PC-3 (cell line): ENCODE results near the gene CENPB. TPM values are rescaled to one million over a fixed set of nuclear protein-coding genes. Genes with fewer than 3 reads are reported as not detected.

Experiments used
- ATAC-seq: fragments of 200-7000 bp; cut with Tn5 transposase; 2 replicates; pipeline ENCODE4 v1.9.1; 2020; ENCODE audit warnings: mild to moderate bottlenecking, moderate library complexity
- BruUV-seq: library from RNA; stranded (reverse); fragments of 400-500 nt; replicated peaks from 2 replicates; lab custom pipeline; 2021; lab: Mats Ljungman, UMichigan
- CTCF ChIA-PET: fragments of 300-600 bp; sonication (Branson Sonifier 250); formaldehyde crosslinking; loops from one replicate; lab custom pipeline; 2022; ENCODE audit warnings: antibody characterized with exemption; lab: Charles Lee
- POLR2A ChIA-PET: fragments of 300-600 bp; sonication (Branson Sonifier 250); formaldehyde crosslinking; loops from one replicate; lab custom pipeline; 2022; ENCODE audit warnings: antibody characterized with exemption; ENCODE audit not compliant: unreplicated experiment; lab: Charles Lee
- DNase-seq: peaks from one replicate; pipeline ENCODE4 v3.0.0-alpha.2; 2015
- H2AFZ ChIP-seq: fragments of 300-600 bp; sonication (generic); 2 replicates; pipeline ENCODE4 v1.6.0; 2016; ENCODE audit warnings: antibody characterized with exemption, low read length
- H3F3A ChIP-seq: fragments of 300-600 bp; sonication (generic); one replicate; pipeline ENCODE4 v1.6.0; 2017; ENCODE audit warnings: antibody characterized with exemption, low read length, control low read depth, mild to moderate bottlenecking; ENCODE audit not compliant: unreplicated experiment
- H3K27ac ChIP-seq: fragments of 300-600 bp; sonication (generic); 2 replicates; pipeline ENCODE4 v1.5.1; 2016; ENCODE audit warnings: mild to moderate bottlenecking, low read length
- H3K27me3 ChIP-seq: fragments of 300-600 bp; sonication (generic); 2 replicates; pipeline ENCODE4 v1.6.1; 2016; ENCODE audit warnings: low read length, mixed read lengths
- H3K36me3 ChIP-seq: fragments of 300-600 bp; sonication (generic); 2 replicates; pipeline ENCODE4 v1.6.1; 2016; ENCODE audit warnings: low read depth, mixed run types, low read length, mixed read lengths
- H3K4me1 ChIP-seq: fragments of 300-600 bp; sonication (generic); 2 replicates; pipeline ENCODE4 v1.5.1; 2016; ENCODE audit warnings: low read length; ENCODE audit not compliant: insufficient read depth
- H3K4me2 ChIP-seq: fragments of 300-600 bp; sonication (generic); 2 replicates; pipeline ENCODE4 v1.6.0; 2016; ENCODE audit warnings: low read length
- H3K4me3 ChIP-seq: fragments of 300-600 bp; sonication (generic); 2 replicates; pipeline ENCODE4 v1.5.1; 2016; ENCODE audit warnings: mild to moderate bottlenecking, low read length, mixed read lengths
- H3K79me2 ChIP-seq: fragments of 300-600 bp; sonication (generic); 2 replicates; pipeline ENCODE4 v1.6.1; 2017; ENCODE audit warnings: low read length, mixed read lengths
- H3K9ac ChIP-seq: fragments of 300-600 bp; sonication (generic); 2 replicates; pipeline ENCODE4 v1.6.0; 2016; ENCODE audit warnings: mild to moderate bottlenecking, low read length
- H3K9me2 ChIP-seq: fragments of 300-600 bp; sonication (generic); replicated peaks from 2 replicates; pipeline ENCODE4 v1.6.1; 2016; ENCODE audit warnings: mixed run types, low read length, mixed read lengths
- H3K9me3 ChIP-seq: fragments of 300-600 bp; sonication (generic); 2 replicates; pipeline ENCODE4 v1.6.1; 2016; ENCODE audit warnings: low read length, mixed read lengths
- H4K20me1 ChIP-seq: fragments of 300-600 bp; sonication (generic); 2 replicates; pipeline ENCODE4 v1.6.1; 2016; ENCODE audit warnings: low read length, mixed read lengths
- CTCF ChIP-seq: fragments of 300-600 bp; sonication (generic); conservative IDR thresholded peaks from 2 replicates; pipeline ENCODE4 v1.5.1; 2017; ENCODE audit warnings: antibody characterized with exemption, low read depth, mild to moderate bottlenecking, low read length
- EZH2 ChIP-seq: fragments of 300-600 bp; sonication (generic); IDR thresholded peaks from one replicate; pipeline ENCODE4 v1.6.1; 2017; ENCODE audit warnings: antibody characterized with exemption, mild to moderate bottlenecking, low read length; ENCODE audit not compliant: unreplicated experiment
- EZH2phosphoT487 ChIP-seq: fragments of 300-600 bp; sonication (generic); IDR thresholded peaks from 2 replicates; pipeline ENCODE4 v1.6.1; 2018; ENCODE audit warnings: mild to moderate bottlenecking, antibody characterized with exemption, low read length, borderline replicate concordance
- intact Hi-C: fragments of 100-400 bp; cut with micrococcal nuclease; formaldehyde crosslinking; loops from 2 replicates; pipeline ENCODE4 v1.9.0; 2023
- total RNA-seq: library from RNA; depleted of rRNA; stranded (reverse); fragments of >200 nt; gene quantifications from 2 replicates; pipeline ENCODE4 v1.2.3, GENCODE V29; 2014

CENPB gene
- total RNA-seq, 1 experiment from 2014 or later: 213 TPM

DNA sequence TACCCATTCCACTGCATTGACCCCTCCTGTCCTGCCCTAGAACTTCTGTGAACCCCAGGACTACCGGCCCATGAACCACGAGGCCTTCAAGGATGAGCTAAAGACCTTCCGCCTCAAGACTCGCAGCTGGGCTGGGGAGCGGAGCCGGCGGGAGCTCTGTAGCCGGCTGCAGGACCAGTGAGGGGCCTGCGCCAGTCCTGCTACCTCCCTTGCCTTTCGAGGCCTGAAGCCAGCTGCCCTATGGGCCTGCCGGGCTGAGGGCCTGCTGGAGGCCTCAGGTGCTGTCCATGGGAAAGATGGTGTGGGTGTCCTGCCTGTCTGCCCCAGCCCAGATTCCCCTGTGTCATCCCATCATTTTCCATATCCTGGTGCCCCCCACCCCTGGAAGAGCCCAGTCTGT is 18.2 kb upstream of the CENPB start:
- ChIA-PET POLR2A (no interaction called here), CTCF (no interaction called here)
- DNase-seq (no peak), ATAC-seq (no peak)
- no TSS peak for BruUV-seq
- intact Hi-C loops: no loop called here
- H3K4me1 ChIP-seq: peaks cover 42% of the 10 kb centered on the region
- H3K9ac ChIP-seq: no peak overlapping the region
- H3K9me3 ChIP-seq: no peaks in the 10 kb centered on the region
- H3K4me2 ChIP-seq: no peak overlapping the region
- H3K36me3 ChIP-seq: peaks cover 65% of the 10 kb centered on the region
- H3K4me3 ChIP-seq: no peak overlapping the region
- H3F3A ChIP-seq: peaks cover 11% of the 10 kb centered on the region
- H3K9me2 ChIP-seq: no peaks in the 10 kb centered on the region
- H3K27ac ChIP-seq: no peak overlapping the region; the same call in 1 of the 2 replicates
- H3K27me3 ChIP-seq: no peaks in the 10 kb centered on the region
- H4K20me1 ChIP-seq: no peaks in the 10 kb centered on the region
- no peak for TF ChIP-seq EZH2
- TF ChIP-seq CTCF: no peak
- TF ChIP-seq EZH2phosphoT487: no peak
- H3K79me2 ChIP-seq: peaks cover 17% of the 10 kb centered on the region
- no peak overlapping the region for H2AFZ ChIP-seq

GRCh38 chr20:3804254-3804751 is 17.8 kb upstream of the CENPB start:
- ChIA-PET POLR2A (no interaction called here), CTCF (no interaction called here)
- no TSS peak for BruUV-seq

More at GRCh38 chr20:3804254-3804751, 17.8 kb upstream of the CENPB start:
- intact Hi-C loops: no loop called here
- no peaks in the 10 kb centered on the region for H3K27me3 ChIP-seq
- H3K4me1 ChIP-seq: peaks cover 40% of the 10 kb centered on the region
- H3K79me2 ChIP-seq: peaks cover 19% of the 10 kb centered on the region
- no peak for TF ChIP-seq EZH2
- TF ChIP-seq EZH2phosphoT487: no peak
- no peak for TF ChIP-seq CTCF
- H4K20me1 ChIP-seq: no peaks in the 10 kb centered on the region
- H3K4me3 ChIP-seq: no peak overlapping the region
- peaks cover 70% of the 10 kb centered on the region for H3K36me3 ChIP-seq
- no peaks in the 10 kb centered on the region for H3K9me2 ChIP-seq
- ATAC-seq: no peak
- no peak overlapping the region for H3K9ac ChIP-seq
- peaks cover 11% of the 10 kb centered on the region for H3F3A ChIP-seq
- no peak overlapping the region for H3K4me2 ChIP-seq
- no peaks in the 10 kb centered on the region for H3K9me3 ChIP-seq
- no peak overlapping the region for H2AFZ ChIP-seq
- H3K27ac ChIP-seq: no peak overlapping the region
- no peak for DNase-seq
